Astrocyte (in vitro differentiated cells and primary cell): ENCODE measurements around the gene CCL15.

Experiments used
- CTCF ChIP-seq: IDR thresholded peaks from 2 replicates; pipeline ENCODE4 v1.5.1; 2011; ENCODE audit warnings: low read depth, mild to moderate bottlenecking, inconsistent platforms, low read length, moderate library complexity; ENCODE audit not compliant: insufficient read depth
- EZH2 ChIP-seq: IDR thresholded peaks from 2 replicates; pipeline ENCODE4 v1.6.1; 2012; ENCODE audit warnings: mild to moderate bottlenecking, low read length, inconsistent platforms; ENCODE audit not compliant: insufficient read depth

- TF ChIP-seq CTCF (no peak), EZH2 (no peak)
Measured at GRCh38 chr17:35978346-35978745, 23.0 kb downstream of the CCL15 start.
